HG03521 (cell line): ENCODE measurements around the gene RCC1.
A peak's percentile ranks its signal among the peaks of the same experiment; 100 is the strongest.
"Not testable (repeated sequence)": the region's sequence is repeated elsewhere in the genome, so short reads cannot be mapped to it uniquely, and the experiment has no call there.

Experiments used
- ATAC-seq: cut with Tn5 transposase; IDR thresholded peaks from one replicate; pipeline ENCODE4 v1.9.1; 2021; ENCODE audit warnings: mild to moderate bottlenecking, moderate library complexity; ENCODE audit not compliant: unreplicated experiment

The RCC1 gene

GRCh38 chr1:28510970-28511440, 5.2 kb downstream of the RCC1 start:
- no peak for ATAC-seq

- no peak for ATAC-seq
Observed at GRCh38 chr1:28512058-28512611, 6.3 kb downstream of the RCC1 start.

- not testable (repeated sequence) for ATAC-seq
Observed at GRCh38 chr1:28514445-28514933, 8.6 kb downstream of the RCC1 start.

- no peak for ATAC-seq
Observed at GRCh38 chr1:28516518-28516956, 10.7 kb downstream of the RCC1 start.

- no peak for ATAC-seq
Observed at GRCh38 chr1:28517649-28517999, 11.8 kb downstream of the RCC1 start.

- peak; percentile 72 for ATAC-seq
Observed at GRCh38 chr1:28518000-28518744, 12.3 kb downstream of the RCC1 start.

- ATAC-seq: peak; percentile 14
Observed at GRCh38 chr1:28518745-28519341, 13.0 kb downstream of the RCC1 start.

GRCh38 chr1:28519946-28520725, 14.3 kb downstream of the RCC1 start:
- no peak for ATAC-seq

GRCh38 chr1:28520796-28521195, 15.0 kb downstream of the RCC1 start:
- not testable (repeated sequence) for ATAC-seq

- ATAC-seq: no peak
Observed at GRCh38 chr1:28521502-28522164, 15.8 kb downstream of the RCC1 start.

GRCh38 chr1:28522537-28522936, 16.7 kb downstream of the RCC1 start:
- ATAC-seq: not testable (repeated sequence)

GRCh38 chr1:28525002-28525642, 19.3 kb downstream of the RCC1 start:
- ATAC-seq: not testable (repeated sequence)

- ATAC-seq: no peak
Observed at GRCh38 chr1:28526886-28527285, 21.0 kb downstream of the RCC1 start.

GRCh38 chr1:28530456-28530855, 24.6 kb downstream of the RCC1 start:
- no peak for ATAC-seq

- ATAC-seq: no peak
Observed at GRCh38 chr1:28534671-28535070, 28.8 kb downstream of the RCC1 start.

GRCh38 chr1:28535180-28535579, 29.3 kb downstream of the RCC1 start:
- ATAC-seq: no peak

- no peak for ATAC-seq
Observed at GRCh38 chr1:28537457-28538199, 31.8 kb downstream of the RCC1 start.

- no peak for ATAC-seq
Observed at GRCh38 chr1:28538286-28538685, 32.4 kb downstream of the RCC1 start.

- no peak for ATAC-seq
Observed at GRCh38 chr1:28540651-28541050, 34.8 kb downstream of the RCC1 start.
